Cardiac muscle cell (in vitro differentiated cells and primary cell): ENCODE data around the gene NAGS. TPM values are rescaled to one million over a fixed set of nuclear protein-coding genes. Genes with fewer than 3 reads are reported as not detected.

Experiments used
- DNase-seq, 2 donors: peaks; one replicate each; pipeline versions ENCODE4 v3.0.0 to v3.0.0-alpha.2; 2010 to 2017; ENCODE audit warnings: low read depth in 1 of 2, low spot score in 1 of 2
- H3K27ac ChIP-seq: fragments of 200-600 bp; sonication (generic); 2 replicates; pipeline ENCODE4 v1.5.1; 2016
- H3K27me3 ChIP-seq: fragments of 200-600 bp; sonication (generic); 2 replicates; pipeline ENCODE4 v1.6.0; 2016; ENCODE audit warnings: control low read depth
- H3K36me3 ChIP-seq: fragments of 200-600 bp; sonication (generic); 2 replicates; pipeline ENCODE4 v1.5.1; 2016; ENCODE audit warnings: control low read depth
- H3K4me1 ChIP-seq: fragments of 200-600 bp; sonication (generic); 2 replicates; pipeline ENCODE4 v1.8.1; 2017; ENCODE audit warnings: low read depth, mild to moderate bottlenecking, mixed run types
- H3K4me3 ChIP-seq: fragments of 200-600 bp; sonication (generic); 2 replicates; pipeline ENCODE4 v1.5.1; 2016; ENCODE audit warnings: mild to moderate bottlenecking
- H3K9me3 ChIP-seq: fragments of 200-600 bp; sonication (generic); 2 replicates; pipeline ENCODE4 v1.5.1; 2017; ENCODE audit warnings: low read depth, mild to moderate bottlenecking, control low read depth
- CTCF ChIP-seq: IDR thresholded peaks from 2 replicates; pipeline ENCODE4 v1.5.1; 2012; ENCODE audit warnings: low read depth, mild to moderate bottlenecking, low read length
- polyA plus RNA-seq: library from polyadenylated mRNA; unstranded; fragments of >200 nt; fragmentation: Nextera tagmentation; extraction: Ambion mirVana; gene quantifications from 2 replicates; pipeline ENCODE4 v1.2.1, GENCODE V29; 2016
- total RNA-seq: library from RNA; depleted of rRNA; stranded (reverse); fragments of >200 nt; gene quantifications from 2 replicates; pipeline ENCODE4 v1.2.3, GENCODE V29; 2016

NAGS gene
- total and polyA plus RNA-seq, 2 experiments from 2014 or later, result 5.1 to 6.1 TPM

GRCh38 chr17:43975898-43976297, 28.5 kb upstream of the NAGS start:
- Histone ChIP-seq H3K27me3 (peaks cover 17% of the 10 kb centered on the region), H3K36me3 (no peaks in the 10 kb centered on the region), H3K9me3 (no peaks in the 10 kb centered on the region), H3K27ac (no peak overlapping the region), H3K4me3 (no peak overlapping the region), H3K4me1 (no peaks in the 10 kb centered on the region)
- DNase-seq, result no peak
- TF ChIP-seq CTCF, result no peak

GRCh38 chr17:43976963-43977837, 27.2 kb upstream of the NAGS start:
- TF ChIP-seq CTCF, result no peak
- Histone ChIP-seq H3K9me3 (no peaks in the 10 kb centered on the region), H3K4me1 (no peaks in the 10 kb centered on the region), H3K4me3 (no peak overlapping the region), H3K27ac (no peak overlapping the region), H3K27me3 (peaks cover 28% of the 10 kb centered on the region), H3K36me3 (no peaks in the 10 kb centered on the region)
- no peak for DNase-seq

- no peak for TF ChIP-seq CTCF
- Histone ChIP-seq H3K4me1 (no peaks in the 10 kb centered on the region), H3K27me3 (peaks cover 36% of the 10 kb centered on the region), H3K9me3 (no peaks in the 10 kb centered on the region), H3K36me3 (no peaks in the 10 kb centered on the region), H3K27ac (no peak overlapping the region), H3K4me3 (no peak overlapping the region)
- no peak for DNase-seq
These were observed 26.3 kb upstream of the NAGS start for GRCh38 chr17:43978078-43978477.

- no peaks in the 10 kb centered on the region for H3K36me3 ChIP-seq
- TF ChIP-seq CTCF, result no peak
- no peaks in the 10 kb centered on the region for H3K9me3 ChIP-seq
- H3K27me3 ChIP-seq, result peaks cover 39% of the 10 kb centered on the region
- H3K4me1 ChIP-seq, result no peaks in the 10 kb centered on the region
- no peak overlapping the region for H3K27ac ChIP-seq
- no peak overlapping the region for H3K4me3 ChIP-seq
- no peak for DNase-seq
These were observed 25.4 kb upstream of the NAGS start for GRCh38 chr17:43979011-43979410.

GRCh38 chr17:43979671-43980070, 24.8 kb upstream of the NAGS start:
- Histone ChIP-seq H3K4me3 (no peak overlapping the region), H3K27me3 (peaks cover 44% of the 10 kb centered on the region), H3K27ac (no peak overlapping the region), H3K36me3 (no peaks in the 10 kb centered on the region), H3K4me1 (no peaks in the 10 kb centered on the region), H3K9me3 (no peaks in the 10 kb centered on the region)
- no peak for DNase-seq
- no peak for TF ChIP-seq CTCF
